Breast epithelium (tissue), 4 donors: Measurements from ENCODE around the gene HOXD12. TPM values are rescaled to one million over a fixed set of nuclear protein-coding genes. Genes with fewer than 3 reads are reported as not detected.

Experiments
- DNase-seq, 2 donors: peaks; one replicate each; pipeline ENCODE4 v3.0.0-alpha.2; 2019; ENCODE audit warnings: low spot score in 2 of 2
- H3K27ac ChIP-seq, 2 donors: fragments of 200-600 bp; sonication (generic) in 1 of 2; one replicate each; pipeline ENCODE4 v1.5.1; 2016 to 2019; ENCODE audit warnings: mild to moderate bottlenecking in 1 of 2
- H3K27me3 ChIP-seq, 2 donors: fragments of 200-600 bp; sonication (generic) in 1 of 2; one replicate each; pipeline versions ENCODE4 v1.5.1 to v1.6.0; 2017 to 2019; ENCODE audit warnings: control low read depth in 1 of 2, mild to moderate bottlenecking in 1 of 2
- H3K36me3 ChIP-seq: fragments of 200-600 bp; one replicate; pipeline ENCODE4 v1.5.1; 2019
- H3K4me1 ChIP-seq, 2 donors: fragments of 200-600 bp; sonication (generic); one replicate each; pipeline ENCODE4 v1.5.1; 2016 to 2019; ENCODE audit warnings: control low read depth in 1 of 2
- H3K4me3 ChIP-seq, 3 donors: fragments of 200-600 bp; sonication (generic); 1 replicate in 2 of 3; 2 replicates in 1 of 3; pipeline ENCODE4 v1.5.1; 2016 to 2019; ENCODE audit warnings: mild to moderate bottlenecking in 3 of 3, moderate library complexity in 2 of 3
- H3K9me3 ChIP-seq, 2 donors: fragments of 200-600 bp; sonication (generic) in 1 of 2; one replicate each; pipeline ENCODE4 v1.5.1; 2016 to 2019; ENCODE audit warnings: control low read depth in 1 of 2
- POLR2A ChIP-seq: fragments of 450-650 bp; IDR thresholded peaks from one replicate; pipeline ENCODE4 v1.6.1; 2016; ENCODE audit warnings: antibody characterized with exemption, mild to moderate bottlenecking, moderate library complexity
- POLR2AphosphoS5 ChIP-seq, 3 donors: sonication (generic); formaldehyde crosslinking; IDR thresholded peaks; one replicate each; pipeline ENCODE4 v1.6.1; 2017; ENCODE audit warnings: antibody characterized with exemption in 3 of 3
- intact Hi-C: fragments of 100-400 bp; cut with DNase I; formaldehyde crosslinking; loops from one replicate; pipeline ENCODE4 v1.15.1; 2023; ENCODE audit warnings: low total_unique reads
- total RNA-seq, 3 donors: library from RNA; depleted of rRNA; stranded (reverse); fragments of >200 nt; gene quantifications; one replicate each; pipeline ENCODE4 v1.1.0, GENCODE V29; 2016
- TF ChIP-seq, protein P1 (sequence below), 3 donors: fragments of 450-650 bp; IDR thresholded peaks; one replicate each; pipeline ENCODE4 v1.5.1; 2016 to 2017; ENCODE audit warnings: antibody characterized with exemption in 3 of 3, mild to moderate bottlenecking in 3 of 3, moderate library complexity in 3 of 3

HOXD12 gene
- total RNA-seq, 3 donors from 2014 or later: not detected

DNA sequence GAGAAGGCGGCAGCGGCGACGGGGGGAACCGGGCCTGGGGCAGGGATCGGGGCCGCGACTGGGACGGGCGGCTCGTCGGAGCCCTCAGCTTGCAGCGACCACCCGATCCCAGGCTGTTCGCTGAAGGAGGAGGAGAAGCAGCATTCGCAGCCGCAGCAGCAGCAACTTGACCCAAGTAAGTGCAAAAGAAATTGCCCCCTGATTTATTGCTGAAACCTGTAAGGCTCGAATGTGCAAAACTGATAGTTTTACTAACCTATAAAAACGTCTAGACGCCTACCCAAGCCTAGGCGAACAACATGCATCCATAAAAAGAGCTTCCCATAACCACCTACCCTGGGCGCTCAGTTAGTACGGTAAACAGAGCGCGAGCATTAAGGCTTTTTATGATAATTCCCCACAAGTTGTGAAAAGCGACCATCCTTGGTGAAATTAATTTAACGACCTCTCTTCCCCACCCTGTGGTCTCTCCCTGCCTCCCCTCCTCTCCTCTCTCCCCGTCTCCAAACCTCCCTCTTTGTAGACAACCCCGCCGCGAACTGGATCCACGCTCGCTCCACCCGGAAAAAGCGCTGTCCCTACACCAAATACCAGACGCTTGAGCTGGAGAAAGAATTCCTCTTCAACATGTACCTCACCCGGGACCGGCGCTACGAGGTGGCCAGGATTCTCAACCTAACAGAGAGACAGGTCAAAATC, 24.0 kb downstream of the HOXD12 start:
- TF ChIP-seq POLR2A (no peak), POLR2AphosphoS5 (IDR thresholded peaks at IDR 0.05) (no peak)
- TF ChIP-seq, protein P1, sequence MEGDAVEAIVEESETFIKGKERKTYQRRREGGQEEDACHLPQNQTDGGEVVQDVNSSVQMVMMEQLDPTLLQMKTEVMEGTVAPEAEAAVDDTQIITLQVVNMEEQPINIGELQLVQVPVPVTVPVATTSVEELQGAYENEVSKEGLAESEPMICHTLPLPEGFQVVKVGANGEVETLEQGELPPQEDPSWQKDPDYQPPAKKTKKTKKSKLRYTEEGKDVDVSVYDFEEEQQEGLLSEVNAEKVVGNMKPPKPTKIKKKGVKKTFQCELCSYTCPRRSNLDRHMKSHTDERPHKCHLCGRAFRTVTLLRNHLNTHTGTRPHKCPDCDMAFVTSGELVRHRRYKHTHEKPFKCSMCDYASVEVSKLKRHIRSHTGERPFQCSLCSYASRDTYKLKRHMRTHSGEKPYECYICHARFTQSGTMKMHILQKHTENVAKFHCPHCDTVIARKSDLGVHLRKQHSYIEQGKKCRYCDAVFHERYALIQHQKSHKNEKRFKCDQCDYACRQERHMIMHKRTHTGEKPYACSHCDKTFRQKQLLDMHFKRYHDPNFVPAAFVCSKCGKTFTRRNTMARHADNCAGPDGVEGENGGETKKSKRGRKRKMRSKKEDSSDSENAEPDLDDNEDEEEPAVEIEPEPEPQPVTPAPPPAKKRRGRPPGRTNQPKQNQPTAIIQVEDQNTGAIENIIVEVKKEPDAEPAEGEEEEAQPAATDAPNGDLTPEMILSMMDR (IDR thresholded peaks at IDR 0.05): no peak
- DNase-seq: peak in 1 of 2 donors; percentile 45
- Histone ChIP-seq H3K36me3 (no peaks in the 10 kb centered on the region), H3K27me3 (peaks cover 0 to 88% of the 10 kb centered on the region in 2 donors), H3K4me1 (no peaks in the 10 kb centered on the region), H3K27ac (peak overlapping the region; percentile 61 to 89), H3K4me3 (peak overlapping the region; percentile 54 to 64 (median 62)), H3K9me3 (no peaks in the 10 kb centered on the region)
- intact Hi-C loops: no loop called here

DNA sequence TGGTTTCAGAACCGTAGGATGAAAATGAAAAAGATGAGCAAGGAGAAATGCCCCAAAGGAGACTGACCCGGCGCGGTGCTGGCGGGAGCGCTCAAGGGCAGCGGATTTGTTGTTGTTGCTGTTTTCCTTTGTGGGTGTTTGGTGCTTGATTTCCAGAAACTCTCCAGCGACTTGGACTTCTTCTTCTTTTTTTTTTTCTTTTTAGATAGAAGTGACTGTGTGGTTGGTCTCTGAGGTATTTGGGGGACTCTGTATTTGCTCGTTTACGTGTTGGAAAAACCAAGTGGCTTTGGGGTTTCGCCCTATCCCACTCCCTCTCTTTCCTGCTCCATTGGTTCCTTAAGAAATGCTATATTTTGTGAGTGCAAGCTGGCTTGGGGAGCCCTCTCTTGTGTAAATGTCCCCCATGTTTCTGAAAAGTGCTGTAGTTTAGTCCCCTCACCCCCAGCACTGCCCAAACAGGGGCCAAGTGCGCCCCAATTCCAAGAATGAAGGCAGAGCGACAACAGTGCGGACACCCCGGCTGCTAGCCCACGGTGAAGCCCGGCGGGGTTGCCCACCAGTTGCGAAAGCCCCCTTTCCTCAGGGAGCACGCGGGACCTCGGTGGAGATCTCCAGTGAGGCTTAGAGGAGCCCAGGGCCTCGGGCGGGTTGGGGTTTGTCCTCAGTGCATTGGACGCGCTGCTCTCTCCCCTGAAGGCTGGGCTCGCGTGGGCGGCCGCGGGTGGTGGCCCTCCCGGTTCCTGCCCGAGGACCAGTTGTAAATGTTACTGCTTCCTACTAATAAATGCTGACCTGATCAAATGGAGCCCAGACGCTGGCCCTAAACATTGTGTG, 24.7 kb downstream of the HOXD12 start:
- TF ChIP-seq POLR2AphosphoS5 (IDR thresholded peaks at IDR 0.05): no peak
- TF ChIP-seq, protein P1 (IDR thresholded peaks at IDR 0.05): no peak
- TF ChIP-seq POLR2A: no peak
- Histone ChIP-seq H3K36me3 (no peaks in the 10 kb centered on the region), H3K4me1 (no peaks in the 10 kb centered on the region), H3K27me3 (peaks cover 4 to 88% of the 10 kb centered on the region in 2 donors), H3K27ac (peak overlapping the region in 1 of 2 donors; percentile 81), H3K9me3 (peaks cover 0 to 2% of the 10 kb centered on the region in 2 donors), H3K4me3 (peak overlapping the region; percentile 54 to 64 (median 62))
- no peak for DNase-seq
- intact Hi-C loops: no loop called here

DNA sequence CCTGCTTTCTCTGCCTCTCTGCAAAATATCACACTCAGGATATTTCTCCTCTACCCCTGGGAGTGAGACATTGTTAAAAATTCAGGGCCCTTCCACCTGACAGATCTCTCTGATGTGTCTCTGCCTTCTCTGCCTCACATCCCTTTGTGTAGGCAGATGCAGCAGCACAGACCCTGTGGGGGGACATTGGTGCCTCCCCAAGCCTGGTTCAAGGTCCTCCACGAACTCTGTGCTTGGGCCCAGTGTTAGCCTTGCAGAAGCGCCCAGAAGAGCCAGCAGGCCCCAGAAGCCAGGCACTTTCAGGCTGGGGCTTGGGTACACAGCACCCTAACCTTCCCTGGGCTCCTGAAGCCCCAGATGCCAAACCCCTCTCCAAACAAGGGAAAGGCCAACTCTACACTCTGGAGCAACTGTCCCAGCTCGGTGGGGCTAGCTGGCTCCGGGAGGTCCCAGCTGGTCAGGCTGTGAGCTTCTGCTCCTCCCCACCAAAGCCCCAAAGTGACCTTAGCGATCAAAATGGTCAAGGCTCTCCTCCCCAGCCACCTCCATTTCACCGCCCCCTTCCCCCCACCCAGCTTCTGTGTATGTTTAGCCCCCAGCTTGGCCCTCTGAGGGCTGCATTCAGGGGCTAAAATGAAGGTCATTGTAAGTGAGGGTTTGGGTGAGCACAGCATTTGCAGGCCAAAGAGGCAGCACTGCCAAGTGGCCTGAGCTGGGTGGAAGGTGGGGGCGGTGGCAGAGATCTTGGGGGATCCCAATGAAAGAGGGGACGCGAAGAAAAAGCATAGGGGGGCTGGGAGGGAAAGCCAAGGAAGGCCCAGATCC, 25.6 kb downstream of the HOXD12 start:
- Histone ChIP-seq H3K27ac (peak overlapping the region in 1 of 2 donors; percentile 81), H3K36me3 (no peaks in the 10 kb centered on the region), H3K27me3 (peaks cover 5 to 86% of the 10 kb centered on the region in 2 donors), H3K4me1 (no peaks in the 10 kb centered on the region), H3K9me3 (peaks cover 0 to 3% of the 10 kb centered on the region in 2 donors), H3K4me3 (peak overlapping the region in 2 of 3 donors; percentile 54)
- intact Hi-C loops: no loop called here
- DNase-seq: no peak
- TF ChIP-seq POLR2AphosphoS5 (IDR thresholded peaks at IDR 0.05): no peak
- TF ChIP-seq POLR2A: no peak
- TF ChIP-seq, protein P1 (IDR thresholded peaks at IDR 0.05): no peak

DNA sequence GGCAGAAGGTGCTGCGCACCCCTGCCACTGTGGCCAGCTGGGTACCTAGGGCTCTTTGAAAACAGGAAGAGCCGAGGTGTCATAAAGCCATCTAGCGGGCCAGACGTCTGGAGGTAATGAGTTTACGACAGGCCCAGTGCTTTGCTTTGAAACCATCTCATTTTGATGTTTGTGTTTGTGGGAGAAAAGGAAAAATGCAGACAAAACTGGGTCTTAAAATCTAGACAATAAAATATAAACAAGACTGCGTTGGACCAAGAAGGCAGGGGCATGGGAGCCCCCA, 26.1 kb downstream of the HOXD12 start:
- no peaks in the 10 kb centered on the region for H3K4me1 ChIP-seq
- TF ChIP-seq, protein P1 (IDR thresholded peaks at IDR 0.05): no peak
- TF ChIP-seq POLR2A (no peak), POLR2AphosphoS5 (IDR thresholded peaks at IDR 0.05) (no peak)

More for the DNA sequence above, 26.1 kb downstream of the HOXD12 start:
- H3K4me3 ChIP-seq: peak overlapping the region in 1 of 3 donors; percentile 54
- H3K36me3 ChIP-seq: no peaks in the 10 kb centered on the region
- intact Hi-C loops: no loop called here
- peaks cover 5 to 86% of the 10 kb centered on the region in 2 donors for H3K27me3 ChIP-seq
- peak overlapping the region in 1 of 2 donors; percentile 74 for H3K27ac ChIP-seq
- DNase-seq: no peak
- peaks cover 0 to 3% of the 10 kb centered on the region in 2 donors for H3K9me3 ChIP-seq
